Sigmoid colon (tissue), 7 donors: Measurements from ENCODE around the gene SPOCK1. TPM values are rescaled to one million over a fixed set of nuclear protein-coding genes. Genes with fewer than 3 reads are reported as not detected.

Source experiments
- DNase-seq: peaks from one replicate; pipeline ENCODE4 v3.0.0-alpha.2; 2019
- H3K27ac ChIP-seq, 4 donors: fragments of 200-600 bp; sonication (generic); one replicate each; pipeline ENCODE4 v1.5.1; 2016 to 2019; ENCODE audit warnings: mild to moderate bottlenecking in 1 of 4
- H3K27me3 ChIP-seq, 3 donors: fragments of 200-600 bp; sonication (generic); one replicate each; pipeline ENCODE4 v1.5.1; 2019; ENCODE audit warnings: mild to moderate bottlenecking in 1 of 3
- H3K36me3 ChIP-seq, 4 donors: fragments of 200-600 bp; sonication (generic); one replicate each; pipeline ENCODE4 v1.5.1; 2016 to 2019
- H3K4me1 ChIP-seq, 4 donors: fragments of 200-600 bp; sonication (generic); one replicate each; pipeline ENCODE4 v1.5.1; 2017 to 2019
- H3K4me3 ChIP-seq, 4 donors: fragments of 200-600 bp; sonication (generic); one replicate each; pipeline ENCODE4 v1.5.1; 2017 to 2019; ENCODE audit warnings: mild to moderate bottlenecking in 2 of 4, moderate library complexity in 1 of 4
- H3K9me3 ChIP-seq, 4 donors: fragments of 200-600 bp in 3 of 4; sonication (generic) in 3 of 4; one replicate each; pipeline versions ENCODE4 v1.5.1 to v1.6.1; 2013 to 2019
- EP300 ChIP-seq, 4 donors: sonication (generic); formaldehyde crosslinking; IDR thresholded peaks; one replicate each; pipeline ENCODE4 v1.6.1; 2017; ENCODE audit warnings: antibody characterized with exemption in 4 of 4
- POLR2A ChIP-seq, 2 donors: fragments of 450-650 bp; IDR thresholded peaks; one replicate each; pipeline ENCODE4 v1.6.1; 2016; ENCODE audit warnings: antibody characterized with exemption in 2 of 2, mild to moderate bottlenecking in 2 of 2, moderate library complexity in 2 of 2
- POLR2AphosphoS5 ChIP-seq, 4 donors: sonication (generic); formaldehyde crosslinking; IDR thresholded peaks; one replicate each; pipeline ENCODE4 v1.6.1; 2017; ENCODE audit warnings: antibody characterized with exemption in 4 of 4
- WGBS, 2 donors: extraction: QIAGEN DNeasy Blood & Tissue Kit; methylation state at CpG; one replicate each; pipeline ENCODE4 v1.1.7; 2013; 5-methylcytosine and 5-hydroxymethylcytosine counted together
- intact Hi-C: fragments of 100-400 bp; cut with DNase I; formaldehyde crosslinking; loops from one replicate; pipeline ENCODE4 v1.15.1; 2023
- polyA plus RNA-seq, 3 donors: library from polyadenylated mRNA; stranded (reverse); fragments of 200-250 nt; gene quantifications; one replicate each; pipeline ENCODE4 v1.2.3, GENCODE V29; 2013
- total RNA-seq, 4 donors: library from RNA; depleted of rRNA; stranded (reverse); fragments of >200 nt; gene quantifications; one replicate each; pipeline ENCODE4 v1.1.0, GENCODE V29; 2016
- TF ChIP-seq, protein P1 (sequence below), 4 experiments: fragments of 450-650 bp in 3 of 4; fragments of 200-600 bp in 1 of 4; IDR thresholded peaks; one replicate each; pipeline ENCODE4 v1.5.1; 2016 to 2019; ENCODE audit warnings: antibody characterized with exemption in 4 of 4, mild to moderate bottlenecking in 3 of 4, moderate library complexity in 2 of 4
- donor health status: healthy with polysubstance abuse.
- donor health status: Bipolar disorder and iron deficiency.
- donor health status: healthy.

The SPOCK1 gene
- total and polyA plus RNA-seq, 7 donors = 2.4 to 104 (median 33.4) TPM

DNA sequence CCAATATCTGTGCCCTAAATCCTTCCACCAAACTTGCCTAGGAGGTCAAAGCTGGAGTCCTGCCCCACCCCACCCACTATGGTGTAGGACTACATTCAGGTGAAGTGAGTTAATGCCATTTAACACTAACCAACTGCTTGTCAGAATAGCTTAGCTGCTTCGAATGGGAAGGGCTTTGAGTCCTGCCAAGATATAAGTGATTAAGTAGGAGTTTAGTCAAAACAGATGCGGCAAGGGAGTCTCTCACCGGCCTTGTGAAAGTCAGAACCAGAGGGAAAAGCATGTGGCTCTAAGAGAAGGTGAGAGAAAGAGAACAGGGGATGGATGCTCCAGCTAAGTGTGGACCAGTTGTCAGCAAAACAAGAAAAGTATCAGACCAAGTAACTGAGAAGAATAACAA lies 132.6 kb downstream of the SPOCK1 start:
- Histone ChIP-seq H3K4me3 (no peak overlapping the region), H3K27ac (no peak overlapping the region), H3K9me3 (no peaks in the 10 kb centered on the region), H3K4me1 (peaks cover 0 to 22% (median 4%) of the 10 kb centered on the region in 4 donors), H3K36me3 (no peaks in the 10 kb centered on the region), H3K27me3 (no peaks in the 10 kb centered on the region)
- intact Hi-C loops = no loop called here
- WGBS, 2 donors = 63 to 69% methylated on average over 3 of the region's 3 CpGs
- no peak for DNase-seq
- TF ChIP-seq, protein P1, sequence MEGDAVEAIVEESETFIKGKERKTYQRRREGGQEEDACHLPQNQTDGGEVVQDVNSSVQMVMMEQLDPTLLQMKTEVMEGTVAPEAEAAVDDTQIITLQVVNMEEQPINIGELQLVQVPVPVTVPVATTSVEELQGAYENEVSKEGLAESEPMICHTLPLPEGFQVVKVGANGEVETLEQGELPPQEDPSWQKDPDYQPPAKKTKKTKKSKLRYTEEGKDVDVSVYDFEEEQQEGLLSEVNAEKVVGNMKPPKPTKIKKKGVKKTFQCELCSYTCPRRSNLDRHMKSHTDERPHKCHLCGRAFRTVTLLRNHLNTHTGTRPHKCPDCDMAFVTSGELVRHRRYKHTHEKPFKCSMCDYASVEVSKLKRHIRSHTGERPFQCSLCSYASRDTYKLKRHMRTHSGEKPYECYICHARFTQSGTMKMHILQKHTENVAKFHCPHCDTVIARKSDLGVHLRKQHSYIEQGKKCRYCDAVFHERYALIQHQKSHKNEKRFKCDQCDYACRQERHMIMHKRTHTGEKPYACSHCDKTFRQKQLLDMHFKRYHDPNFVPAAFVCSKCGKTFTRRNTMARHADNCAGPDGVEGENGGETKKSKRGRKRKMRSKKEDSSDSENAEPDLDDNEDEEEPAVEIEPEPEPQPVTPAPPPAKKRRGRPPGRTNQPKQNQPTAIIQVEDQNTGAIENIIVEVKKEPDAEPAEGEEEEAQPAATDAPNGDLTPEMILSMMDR (IDR thresholded peaks at IDR 0.05) = no peak
- no peak for TF ChIP-seq EP300 (IDR thresholded peaks at IDR 0.05)
- TF ChIP-seq POLR2A (IDR thresholded peaks at IDR 0.05) = no peak
- no peak for TF ChIP-seq POLR2AphosphoS5 (IDR thresholded peaks at IDR 0.05)

DNA sequence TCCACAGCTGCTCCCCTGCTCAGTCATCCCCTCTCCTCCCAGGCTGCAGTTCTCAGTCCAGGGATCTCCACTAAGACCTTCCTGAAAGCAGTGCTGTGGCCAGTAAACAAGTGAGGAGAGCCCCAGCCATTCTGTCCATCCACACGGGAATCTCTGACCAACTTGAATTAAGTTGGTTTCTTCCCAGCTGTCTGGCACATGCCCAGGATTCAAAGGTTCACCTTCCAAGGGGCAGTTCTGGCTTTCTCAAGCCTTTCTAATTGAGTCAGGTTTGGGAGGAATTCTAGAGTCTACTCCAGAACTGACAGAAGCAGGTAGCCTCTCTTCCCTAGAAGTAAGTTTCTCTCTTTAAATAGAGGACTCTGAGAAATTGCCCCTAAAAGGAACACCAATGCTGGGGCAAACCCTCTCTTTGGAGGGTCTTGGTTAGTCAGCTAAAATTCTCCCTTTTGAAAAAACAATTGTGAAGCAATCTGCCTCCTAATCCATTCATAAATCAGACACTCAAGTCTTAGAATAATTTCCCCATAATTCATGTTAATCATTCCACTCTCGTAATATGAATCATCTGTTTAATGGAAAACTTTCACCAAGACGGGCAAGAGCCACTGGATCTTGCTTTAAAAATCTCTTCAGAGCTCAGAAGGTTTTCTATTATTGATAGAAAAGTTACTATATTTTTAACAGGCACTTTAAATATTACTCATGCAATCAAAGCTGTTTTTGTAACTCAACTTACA lies 133.8 kb downstream of the SPOCK1 start:
- H3K4me3 ChIP-seq = no peak overlapping the region
- peaks cover 0 to 22% (median 4%) of the 10 kb centered on the region in 4 donors for H3K4me1 ChIP-seq
- DNase-seq = no peak
- no peak overlapping the region for H3K27ac ChIP-seq
- H3K9me3 ChIP-seq = no peaks in the 10 kb centered on the region
- no peaks in the 10 kb centered on the region for H3K27me3 ChIP-seq
- WGBS, 2 donors = 31 to 62% methylated on average over 3 of the region's 3 CpGs
- H3K36me3 ChIP-seq = no peaks in the 10 kb centered on the region
- intact Hi-C loops = no loop called here
- no peak for TF ChIP-seq POLR2AphosphoS5 (IDR thresholded peaks at IDR 0.05)
- no peak for TF ChIP-seq EP300 (IDR thresholded peaks at IDR 0.05)
- no peak for TF ChIP-seq POLR2A (IDR thresholded peaks at IDR 0.05)

DNA sequence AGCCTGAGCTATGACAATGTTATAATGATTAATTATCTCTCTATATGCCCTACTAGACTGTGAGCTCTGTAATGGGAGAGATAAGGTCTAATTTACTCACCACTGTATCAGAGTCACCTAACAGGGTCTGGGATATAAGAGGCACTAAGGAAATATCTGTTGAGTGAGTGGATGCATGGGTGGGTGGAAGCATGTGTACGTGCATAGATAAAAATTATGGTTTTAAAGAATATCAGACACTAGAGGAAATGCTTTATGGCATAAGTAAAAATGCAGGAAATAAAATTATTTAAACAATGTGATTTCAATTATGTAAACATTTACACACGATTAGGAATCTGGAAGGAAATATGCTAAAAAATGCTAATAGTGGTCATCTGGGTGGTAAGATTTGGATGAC lies 137.8 kb downstream of the SPOCK1 start:
- H3K27me3 ChIP-seq = no peaks in the 10 kb centered on the region
- peaks cover 0 to 15% (median 4%) of the 10 kb centered on the region in 4 donors for H3K4me1 ChIP-seq
- intact Hi-C loops = no loop called here
- no peak for TF ChIP-seq POLR2A (IDR thresholded peaks at IDR 0.05)
- TF ChIP-seq, protein P1 (IDR thresholded peaks at IDR 0.05) = no peak
- no peak for TF ChIP-seq POLR2AphosphoS5 (IDR thresholded peaks at IDR 0.05)
- no peak for TF ChIP-seq EP300 (IDR thresholded peaks at IDR 0.05)
- no peak overlapping the region for H3K27ac ChIP-seq
- no peak for DNase-seq
- H3K4me3 ChIP-seq = no peak overlapping the region
- 51 to 65% methylated on average over 2 of the region's 2 CpGs for WGBS, 2 donors
- H3K9me3 ChIP-seq = no peaks in the 10 kb centered on the region
- no peaks in the 10 kb centered on the region for H3K36me3 ChIP-seq

DNA sequence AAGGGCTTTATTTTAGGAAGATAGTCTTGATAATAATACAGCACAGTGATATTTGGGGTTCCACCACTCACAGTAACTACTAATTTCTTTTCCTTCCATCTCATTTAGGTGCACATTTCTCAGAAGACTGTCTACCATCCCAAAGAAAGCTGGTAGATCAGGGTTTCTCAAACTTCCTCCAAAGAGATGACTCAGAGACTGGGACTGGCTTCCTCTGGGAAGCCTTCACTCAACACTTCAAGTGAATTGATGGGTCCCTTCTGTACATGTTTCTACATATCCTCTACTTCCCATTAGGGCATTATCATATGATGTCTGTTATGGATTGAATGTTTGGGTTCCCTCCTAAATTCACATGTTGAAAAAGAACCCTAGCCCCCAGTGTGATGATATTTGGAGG lies 138.5 kb downstream of the SPOCK1 start:
- Histone ChIP-seq H3K4me3 (no peak overlapping the region), H3K36me3 (no peaks in the 10 kb centered on the region), H3K27ac (no peak overlapping the region), H3K4me1 (peaks cover 0 to 8% (median 2%) of the 10 kb centered on the region in 4 donors), H3K27me3 (no peaks in the 10 kb centered on the region), H3K9me3 (no peaks in the 10 kb centered on the region)
- no peak for TF ChIP-seq POLR2A (IDR thresholded peaks at IDR 0.05)
- no peak for TF ChIP-seq POLR2AphosphoS5 (IDR thresholded peaks at IDR 0.05)
- TF ChIP-seq EP300 (IDR thresholded peaks at IDR 0.05) = no peak
- TF ChIP-seq, protein P1 (IDR thresholded peaks at IDR 0.05) = no peak
- no peak for DNase-seq
- intact Hi-C loops = no loop called here

DNA sequence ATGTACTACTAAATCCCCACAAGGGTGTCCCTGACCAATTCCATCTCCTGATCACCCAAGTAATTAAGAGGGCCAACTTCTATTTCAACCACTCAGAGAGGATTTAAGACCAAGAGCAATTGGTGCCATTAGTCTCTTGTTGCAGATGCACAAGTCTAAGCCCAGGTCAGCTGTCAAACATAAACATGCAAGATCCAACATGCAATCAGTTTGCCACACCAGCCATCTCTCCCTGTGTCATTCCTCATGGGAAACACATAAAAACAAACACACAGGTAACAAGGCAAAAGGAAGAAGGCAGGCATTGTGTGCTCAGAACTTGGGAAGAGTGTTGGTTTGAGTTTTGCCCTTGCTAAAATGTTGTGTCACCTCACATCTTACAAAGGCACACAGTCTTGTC lies 139.2 kb downstream of the SPOCK1 start:
- DNase-seq = no peak
- no peak overlapping the region for H3K4me3 ChIP-seq
- H3K4me1 ChIP-seq = peaks cover 0 to 2% (median 0%) of the 10 kb centered on the region in 4 donors
- H3K27ac ChIP-seq = no peak overlapping the region
- H3K9me3 ChIP-seq = no peaks in the 10 kb centered on the region
- no peaks in the 10 kb centered on the region for H3K27me3 ChIP-seq
- intact Hi-C loops = no loop called here
- H3K36me3 ChIP-seq = no peaks in the 10 kb centered on the region
- TF ChIP-seq POLR2A (IDR thresholded peaks at IDR 0.05) (no peak), EP300 (IDR thresholded peaks at IDR 0.05) (no peak), POLR2AphosphoS5 (IDR thresholded peaks at IDR 0.05) (no peak)
- TF ChIP-seq, protein P1 (IDR thresholded peaks at IDR 0.05) = no peak
